Gastrocnemius medialis (tissue), 4 donors: ENCODE results near the gene TMEM14A. TPM values are rescaled to one million over a fixed set of nuclear protein-coding genes. Genes with fewer than 3 reads are reported as not detected.

ENCODE experiments used
- ATAC-seq, 2 donors: fragments of 150-250 bp; one replicate each; pipeline ENCODE4 v1.9.1; 2016
- DNase-seq, 2 donors: peaks; one replicate each; pipeline ENCODE4 v3.0.0-alpha.2; 2019
- H3K27ac ChIP-seq, 4 donors: fragments of 200-600 bp; sonication (generic); 1 replicate in 1 of 4; 2 replicates in 3 of 4; pipeline ENCODE4 v1.5.1; 2016 to 2018; ENCODE audit warnings: mild to moderate bottlenecking in 2 of 4, moderate library complexity in 1 of 4
- H3K27me3 ChIP-seq, 3 donors: fragments of 200-600 bp; sonication (generic) in 2 of 3; 1 replicate in 1 of 3; 2 replicates in 2 of 3; pipeline versions ENCODE4 v1.5.1 to v1.6.0; 2016 to 2019; ENCODE audit warnings: mild to moderate bottlenecking in 1 of 3, moderate library complexity in 1 of 3
- H3K36me3 ChIP-seq, 2 donors: fragments of 200-600 bp; sonication (generic) in 1 of 2; one replicate each; pipeline ENCODE4 v1.5.1; 2017 to 2018
- H3K4me1 ChIP-seq, 2 donors: fragments of 200-600 bp; sonication (generic) in 1 of 2; one replicate each; pipeline ENCODE4 v1.5.1; 2016 to 2017; ENCODE audit warnings: mild to moderate bottlenecking in 2 of 2
- H3K4me3 ChIP-seq, 4 donors: fragments of 200-600 bp; sonication (generic) in 3 of 4; 1 replicate in 1 of 4; 2 replicates in 3 of 4; pipeline ENCODE4 v1.5.1; 2016 to 2019; ENCODE audit warnings: mild to moderate bottlenecking in 2 of 4
- H3K9me3 ChIP-seq, 3 donors: fragments of 200-600 bp; sonication (generic) in 2 of 3; 1 replicate in 1 of 3; 2 replicates in 2 of 3; pipeline ENCODE4 v1.5.1; 2016 to 2019
- CTCF ChIP-seq, 5 experiments: fragments of 450-650 bp in 3 of 5; fragments of 200-600 bp in 2 of 5; sonication (generic) in 2 of 5; IDR thresholded peaks in 4 of 5; conservative IDR thresholded peaks in 1 of 5; 1 replicate in 4 of 5; 2 replicates in 1 of 5; pipeline ENCODE4 v1.5.1; 2016 to 2019; ENCODE audit warnings: antibody characterized with exemption in 5 of 5, mild to moderate bottlenecking in 3 of 5, moderate library complexity in 3 of 5
- POLR2A ChIP-seq, 2 donors: fragments of 450-650 bp; IDR thresholded peaks; one replicate each; pipeline ENCODE4 v1.6.1; 2017; ENCODE audit warnings: antibody characterized with exemption in 2 of 2, mild to moderate bottlenecking in 2 of 2, moderate library complexity in 2 of 2
- in situ Hi-C, 4 donors: fragments of 200-750 bp; cut with MboI; loops; one replicate each; pipeline versions ENCODE4 v1.15.0 to v1.8.0; 2017; ENCODE audit warnings: low sequenced_read_pairs in 4 of 4
- intact Hi-C: fragments of 100-400 bp; cut with DNase I; formaldehyde crosslinking; loops from one replicate; pipeline ENCODE4 v1.15.1; 2023; ENCODE audit warnings: low total_unique reads
- total RNA-seq, 4 donors: library from RNA; depleted of rRNA; stranded (reverse); fragments of >200 nt; gene quantifications; one replicate each; pipeline versions ENCODE4 v1.1.0 to v1.2.3, GENCODE V29; 2016

TMEM14A gene
- total RNA-seq, 4 donors from 2014 or later: 0.75 to 1.8 (median 1.4) TPM; not detected in 1

- Histone ChIP-seq H3K9me3 (no peaks in the 10 kb centered on the region), H3K4me1 (no peaks in the 10 kb centered on the region), H3K4me3 (no peak overlapping the region), H3K27ac (no peak overlapping the region), H3K27me3 (no peaks in the 10 kb centered on the region), H3K36me3 (no peaks in the 10 kb centered on the region)
- DNase-seq (no peak), ATAC-seq (no peak)
- intact Hi-C loops: no loop called here
- TF ChIP-seq CTCF (IDR thresholded peaks at IDR 0.05 in 4 of 5, conservative IDR thresholded peaks at IDR 0.05 in 1 of 5): no peak
- no peak for TF ChIP-seq POLR2A (IDR thresholded peaks at IDR 0.05)
- in situ Hi-C loops: no loop called here
Measured at GRCh38 chr6:52640916-52641315, 30.0 kb upstream of the TMEM14A start.

GRCh38 chr6:52641388-52641787 lies 29.5 kb upstream of the TMEM14A start:
- no peaks in the 10 kb centered on the region for H3K36me3 ChIP-seq
- intact Hi-C loops (no loop called here), in situ Hi-C loops (no loop called here)
- H3K27me3 ChIP-seq: no peaks in the 10 kb centered on the region
- no peaks in the 10 kb centered on the region for H3K4me1 ChIP-seq
- DNase-seq (no peak), ATAC-seq (no peak)
- H3K4me3 ChIP-seq: no peak overlapping the region
- H3K27ac ChIP-seq: no peak overlapping the region
- no peaks in the 10 kb centered on the region for H3K9me3 ChIP-seq
- TF ChIP-seq CTCF (IDR thresholded peaks at IDR 0.05 in 4 of 5, conservative IDR thresholded peaks at IDR 0.05 in 1 of 5) (no peak), POLR2A (IDR thresholded peaks at IDR 0.05) (no peak)

- ATAC-seq (no peak), DNase-seq (no peak)
- in situ Hi-C loops: no loop called here
- H3K4me1 ChIP-seq: no peaks in the 10 kb centered on the region
- TF ChIP-seq CTCF (IDR thresholded peaks at IDR 0.05 in 4 of 5, conservative IDR thresholded peaks at IDR 0.05 in 1 of 5) (no peak), POLR2A (IDR thresholded peaks at IDR 0.05) (no peak)
- H3K4me3 ChIP-seq: no peak overlapping the region
- no peaks in the 10 kb centered on the region for H3K27me3 ChIP-seq
- H3K36me3 ChIP-seq: no peaks in the 10 kb centered on the region
- intact Hi-C loops: no loop called here
- H3K27ac ChIP-seq: no peak overlapping the region
- H3K9me3 ChIP-seq: no peaks in the 10 kb centered on the region
Measured at GRCh38 chr6:52641826-52642225, 29.1 kb upstream of the TMEM14A start.

GRCh38 chr6:52642368-52642767 lies 28.5 kb upstream of the TMEM14A start:
- no peak for TF ChIP-seq POLR2A (IDR thresholded peaks at IDR 0.05)
- TF ChIP-seq CTCF (IDR thresholded peaks at IDR 0.05 in 4 of 5, conservative IDR thresholded peaks at IDR 0.05 in 1 of 5): no peak
- H3K9me3 ChIP-seq: no peaks in the 10 kb centered on the region
- no peaks in the 10 kb centered on the region for H3K27me3 ChIP-seq
- DNase-seq (no peak), ATAC-seq (no peak)
- in situ Hi-C loops (no loop called here), intact Hi-C loops (no loop called here)
- no peak overlapping the region for H3K27ac ChIP-seq
- no peaks in the 10 kb centered on the region for H3K36me3 ChIP-seq
- no peak overlapping the region for H3K4me3 ChIP-seq
- H3K4me1 ChIP-seq: no peaks in the 10 kb centered on the region

- in situ Hi-C loops (no loop called here), intact Hi-C loops (no loop called here)
- H3K27ac ChIP-seq: no peak overlapping the region
- no peaks in the 10 kb centered on the region for H3K4me1 ChIP-seq
- H3K9me3 ChIP-seq: no peaks in the 10 kb centered on the region
- H3K27me3 ChIP-seq: no peaks in the 10 kb centered on the region
- DNase-seq: no peak
- H3K36me3 ChIP-seq: no peaks in the 10 kb centered on the region
- TF ChIP-seq POLR2A (IDR thresholded peaks at IDR 0.05) (no peak), CTCF (IDR thresholded peaks at IDR 0.05 in 4 of 5, conservative IDR thresholded peaks at IDR 0.05 in 1 of 5) (no peak)
- no peak for ATAC-seq
- no peak overlapping the region for H3K4me3 ChIP-seq
Measured at GRCh38 chr6:52643158-52643557, 27.8 kb upstream of the TMEM14A start.
